Ascending aorta (tissue), 2 donors: Measurements from ENCODE around the gene PBX4. TPM values are rescaled to one million over a fixed set of nuclear protein-coding genes. Genes with fewer than 3 reads are reported as not detected.

Experiments
- DNase-seq, 2 donors: peaks; one replicate each; pipeline ENCODE4 v3.0.0-alpha.2; 2019; ENCODE audit warnings: low spot score in 2 of 2
- H3K27ac ChIP-seq, 2 donors: fragments of 200-600 bp; sonication (generic); one replicate each; pipeline ENCODE4 v1.5.1; 2016 to 2017; ENCODE audit warnings: mild to moderate bottlenecking in 1 of 2
- H3K27me3 ChIP-seq: fragments of 200-600 bp; sonication (generic); one replicate; pipeline ENCODE4 v1.5.1; 2017
- H3K36me3 ChIP-seq, 2 donors: fragments of 200-600 bp; sonication (generic); one replicate each; pipeline ENCODE4 v1.5.1; 2016
- H3K4me1 ChIP-seq, 2 donors: fragments of 200-600 bp; sonication (generic); one replicate each; pipeline ENCODE4 v1.5.1; 2016 to 2017; ENCODE audit warnings: mild to moderate bottlenecking in 1 of 2
- H3K4me3 ChIP-seq, 2 donors: fragments of 200-600 bp; sonication (generic); one replicate each; pipeline ENCODE4 v1.5.1; 2016 to 2017; ENCODE audit warnings: mild to moderate bottlenecking in 1 of 2
- H3K9me3 ChIP-seq, 2 donors: fragments of 200-600 bp; sonication (generic); one replicate each; pipeline ENCODE4 v1.5.1; 2016
- CTCF ChIP-seq, 3 experiments: fragments of 200-600 bp in 2 of 3; fragments of 450-650 bp in 1 of 3; sonication (generic) in 2 of 3; IDR thresholded peaks; one replicate each; pipeline ENCODE4 v1.5.1; 2016 to 2019; ENCODE audit warnings: antibody characterized with exemption in 3 of 3, mild to moderate bottlenecking in 1 of 3, moderate library complexity in 1 of 3
- intact Hi-C: fragments of 100-400 bp; cut with DNase I; formaldehyde crosslinking; loops from one replicate; pipeline ENCODE4 v1.15.1; 2023
- total RNA-seq: library from RNA; depleted of rRNA; stranded (reverse); fragments of >200 nt; gene quantifications from one replicate; pipeline ENCODE4 v1.1.0, GENCODE V29; 2016

Gene PBX4
- total RNA-seq, 1 donor from 2014 or later, result not detected

GRCh38 chr19:19582471-19582870 lies 36.0 kb downstream of the PBX4 start:
- intact Hi-C loops, result no loop called here

GRCh38 chr19:19581391-19581790 lies 37.1 kb downstream of the PBX4 start:
- Histone ChIP-seq H3K36me3 (no peaks in the 10 kb centered on the region), H3K4me1 (no peaks in the 10 kb centered on the region), H3K27me3 (no peaks in the 10 kb centered on the region), H3K27ac (no peak overlapping the region), H3K9me3 (no peaks in the 10 kb centered on the region), H3K4me3 (no peak overlapping the region)
- TF ChIP-seq CTCF (IDR thresholded peaks at IDR 0.05), result no peak
- intact Hi-C loops, result no loop called here
- no peak for DNase-seq

More at GRCh38 chr19:19582471-19582870, 36.0 kb downstream of the PBX4 start:
- no peaks in the 10 kb centered on the region for H3K36me3 ChIP-seq
- no peak overlapping the region for H3K27ac ChIP-seq
- no peaks in the 10 kb centered on the region for H3K9me3 ChIP-seq
- DNase-seq, result no peak
- TF ChIP-seq CTCF (IDR thresholded peaks at IDR 0.05), result no peak
- no peak overlapping the region for H3K4me3 ChIP-seq
- no peaks in the 10 kb centered on the region for H3K27me3 ChIP-seq
- H3K4me1 ChIP-seq, result no peaks in the 10 kb centered on the region

GRCh38 chr19:19580418-19580817 lies 38.1 kb downstream of the PBX4 start:
- H3K36me3 ChIP-seq, result no peaks in the 10 kb centered on the region
- H3K9me3 ChIP-seq, result no peaks in the 10 kb centered on the region
- no peaks in the 10 kb centered on the region for H3K27me3 ChIP-seq
- no peak overlapping the region for H3K27ac ChIP-seq
- no peak overlapping the region for H3K4me3 ChIP-seq
- H3K4me1 ChIP-seq, result no peaks in the 10 kb centered on the region
- no peak for DNase-seq
- no peak for TF ChIP-seq CTCF (IDR thresholded peaks at IDR 0.05)
- intact Hi-C loops, result no loop called here

GRCh38 chr19:19579533-19580361 lies 38.7 kb downstream of the PBX4 start:
- Histone ChIP-seq H3K27ac (no peak overlapping the region), H3K4me1 (no peaks in the 10 kb centered on the region), H3K9me3 (no peaks in the 10 kb centered on the region), H3K36me3 (no peaks in the 10 kb centered on the region), H3K4me3 (no peak overlapping the region), H3K27me3 (no peaks in the 10 kb centered on the region)
- DNase-seq, result no peak
- intact Hi-C loops, result no loop called here
- TF ChIP-seq CTCF (IDR thresholded peaks at IDR 0.05), result no peak

- H3K27ac ChIP-seq, result no peak overlapping the region
- no peak for TF ChIP-seq CTCF (IDR thresholded peaks at IDR 0.05)
- no peaks in the 10 kb centered on the region for H3K27me3 ChIP-seq
- DNase-seq, result no peak
- no peaks in the 10 kb centered on the region for H3K9me3 ChIP-seq
- H3K4me3 ChIP-seq, result no peak overlapping the region
- intact Hi-C loops, result no loop called here
- H3K4me1 ChIP-seq, result no peaks in the 10 kb centered on the region
- no peaks in the 10 kb centered on the region for H3K36me3 ChIP-seq
Measured at GRCh38 chr19:19578252-19578651, 40.2 kb downstream of the PBX4 start.
